Right hindlimb (tissue), 1 donor: Measurements from ENCODE around the gene BMX.

Source experiments
- DNase-seq: peaks from one replicate; pipeline ENCODE4 v3.0.0-alpha.2; 2018

Gene BMX

GRCh38 chrX:15500497-15500966 is at the start of gene BMX:
Gene BMX (plus strand): TSS chrX:15500807. CDS start chrX:15508354, 7,547 bp downstream.
- DNase-seq: peak; percentile 43

GRCh38 chrX:15451913-15452312 is 48.7 kb upstream of the BMX start:
- DNase-seq: no peak

DNA sequence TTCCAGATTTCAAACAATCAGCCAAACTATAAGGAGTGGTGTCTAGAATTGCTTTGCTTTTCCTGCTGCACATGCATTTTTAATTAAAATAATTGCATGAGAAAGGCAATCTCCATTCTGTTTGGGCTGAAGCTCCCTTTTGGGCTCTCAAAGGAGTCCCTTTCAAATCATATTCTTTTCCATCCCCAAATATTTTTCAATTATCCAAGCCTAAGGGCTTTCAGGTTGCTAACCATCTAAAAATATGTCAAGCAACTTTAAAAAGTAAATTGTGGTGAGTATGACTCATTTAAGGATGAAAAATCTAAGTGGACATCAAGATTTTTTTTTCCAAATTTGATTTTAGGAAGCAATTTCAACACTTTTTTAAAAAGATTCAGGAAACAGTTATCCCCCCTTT is 35.9 kb upstream of the BMX start:
- DNase-seq: no peak

DNA sequence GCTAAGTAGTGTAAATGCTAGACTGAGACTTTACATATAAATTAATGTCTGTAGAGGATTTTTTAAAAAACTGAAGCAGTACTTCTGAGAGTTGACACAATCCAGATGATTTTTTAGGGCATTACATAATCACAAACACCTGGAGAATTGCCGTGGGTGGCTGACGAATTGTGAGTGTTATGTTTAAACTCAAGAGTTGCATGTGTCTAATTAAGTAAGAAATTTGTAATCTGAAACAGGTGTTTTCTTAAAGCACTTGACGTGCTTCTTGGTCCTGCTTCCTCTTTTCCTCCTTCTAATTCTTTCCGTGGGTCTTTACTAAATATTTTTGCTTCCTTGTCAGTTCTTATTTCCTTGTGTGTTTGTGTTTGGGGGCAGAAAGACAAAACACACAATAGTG is 35.3 kb upstream of the BMX start:
- DNase-seq: no peak

- DNase-seq: no peak
Measured at GRCh38 chrX:15465896-15466651, 34.5 kb upstream of the BMX start.

GRCh38 chrX:15468036-15468435 is 32.6 kb upstream of the BMX start:
- DNase-seq: peak; percentile 24

- DNase-seq: no peak
Measured at GRCh38 chrX:15469613-15470012, 31.0 kb upstream of the BMX start.

DNA sequence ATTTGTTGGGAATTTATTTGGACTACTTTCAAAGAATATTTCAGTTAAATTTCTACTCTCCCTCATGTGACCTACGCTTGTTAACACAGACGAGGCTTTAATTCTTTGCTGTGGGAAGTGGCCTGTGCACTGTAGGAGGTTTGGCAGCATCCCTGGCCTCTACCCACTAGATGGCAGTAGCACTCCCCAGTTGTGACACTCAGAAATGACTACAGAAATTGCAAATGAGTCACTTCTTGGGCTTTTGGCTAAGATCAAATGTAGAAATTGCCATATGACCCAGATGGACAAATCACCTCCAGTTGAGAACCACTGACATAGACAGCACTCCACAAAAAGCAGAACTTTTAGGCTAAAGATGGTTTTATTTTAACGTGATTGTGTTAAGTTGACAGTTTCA is 29.6 kb upstream of the BMX start:
- DNase-seq: peak; percentile 45

- DNase-seq: no peak
Measured at GRCh38 chrX:15472531-15472930, 28.1 kb upstream of the BMX start.

DNA sequence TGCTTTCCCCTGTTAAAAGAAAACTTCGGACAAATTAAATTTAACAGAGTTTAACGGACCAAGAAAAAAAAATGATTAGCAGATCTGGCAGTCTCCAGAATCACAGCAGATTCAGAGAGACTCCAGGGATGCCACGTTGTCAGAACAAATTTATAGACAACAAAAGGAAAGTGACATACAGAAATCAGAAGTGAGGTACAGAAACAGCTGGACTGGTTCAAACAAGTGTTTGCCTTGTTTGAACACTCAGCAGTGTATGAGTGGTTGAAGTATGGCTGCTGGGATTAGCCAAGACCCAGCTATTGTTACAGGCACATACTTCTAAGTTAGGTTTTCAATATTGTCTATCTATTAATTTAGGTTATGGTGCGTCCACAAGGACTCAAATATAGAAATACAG is 26.6 kb upstream of the BMX start:
- no peak for DNase-seq

GRCh38 chrX:15475021-15475420 is 25.6 kb upstream of the BMX start:
- DNase-seq: no peak

GRCh38 chrX:15475486-15475885 is 25.1 kb upstream of the BMX start:
- DNase-seq: no peak

DNA sequence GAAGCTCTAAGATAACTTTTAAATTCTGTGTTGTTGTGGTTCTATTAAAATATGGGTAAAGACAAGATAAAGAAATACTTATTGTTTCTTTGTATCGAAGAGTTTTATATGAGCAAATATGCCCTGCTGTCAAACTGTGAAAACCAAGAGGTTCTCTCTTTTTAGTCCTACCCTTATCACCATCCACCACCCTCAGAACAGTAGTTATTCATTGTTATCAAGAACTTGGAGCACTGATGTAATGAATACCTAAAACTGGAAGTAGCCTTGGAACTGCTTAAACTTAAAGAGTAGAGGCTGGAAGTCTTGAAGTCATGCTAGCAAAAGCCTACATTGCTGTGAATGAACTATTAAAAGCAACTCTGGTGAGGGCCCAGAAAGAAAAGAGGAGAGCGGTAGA is 16.7 kb upstream of the BMX start:
- DNase-seq: no peak

DNA sequence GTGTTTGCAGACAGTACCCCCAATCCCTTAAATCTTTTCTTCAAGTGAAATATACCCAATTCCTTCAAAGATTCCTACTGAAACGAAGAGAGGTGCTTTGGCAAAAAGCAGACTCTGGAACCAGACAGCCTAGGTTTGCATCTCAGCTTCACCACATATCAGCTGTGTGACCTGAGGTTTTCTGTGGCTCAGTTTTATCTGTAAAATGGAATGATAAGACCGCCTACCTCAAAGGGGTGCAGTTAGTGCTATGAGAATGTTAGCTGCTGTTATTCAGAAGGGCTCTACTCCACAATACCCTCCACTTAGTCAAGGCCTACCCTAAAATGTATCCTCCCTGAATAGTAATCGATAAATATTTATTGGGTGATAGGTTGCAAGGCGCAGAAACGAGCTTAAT is 8.1 kb upstream of the BMX start:
- DNase-seq: no peak

DNA sequence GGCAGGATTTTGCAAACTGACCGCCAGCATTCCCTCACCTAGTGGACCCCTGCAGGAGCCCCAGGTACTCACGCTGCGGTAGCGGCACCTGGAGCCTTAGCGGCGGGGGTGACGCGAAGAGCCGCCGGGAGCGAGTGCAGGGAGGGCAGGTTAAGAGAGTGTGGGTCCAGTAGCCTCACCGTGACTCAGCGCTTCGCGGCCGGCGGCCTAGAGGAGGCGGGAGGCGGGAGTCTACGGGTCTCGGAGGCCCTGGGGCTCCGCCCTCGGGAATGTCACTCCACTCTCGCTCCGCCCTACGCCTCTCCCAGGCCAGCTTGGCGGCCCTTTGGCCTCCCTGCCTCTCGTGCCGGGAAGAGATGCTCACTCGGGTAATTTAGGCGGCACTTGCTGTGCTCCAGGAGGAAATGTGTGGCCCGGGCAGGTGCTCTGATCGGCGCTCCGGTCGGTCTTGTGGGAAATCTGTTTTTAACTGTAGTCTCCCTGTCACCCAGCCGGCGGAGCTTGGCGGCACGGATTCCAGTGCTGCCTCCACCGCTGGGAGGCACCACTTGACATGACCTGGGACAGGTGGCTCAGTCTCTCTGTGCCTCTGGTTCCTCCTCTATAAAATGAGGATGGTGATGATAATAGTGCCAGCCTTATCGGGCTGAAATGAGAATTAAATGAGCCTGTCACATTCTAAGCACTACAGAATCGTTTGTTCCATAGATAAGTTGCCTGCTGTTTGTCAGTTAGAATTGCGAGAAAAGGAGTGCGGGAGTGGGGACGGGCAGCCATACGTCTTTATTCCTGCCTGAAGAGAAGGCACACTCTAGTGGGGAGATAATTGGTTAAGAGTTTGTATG is 7.3 kb upstream of the BMX start, which contains the start of gene PIR:
PIR (minus strand) TSS at position 216 of the 845 bp plus-strand sequence. CDS start 2,076 bp downstream, outside the sequence.
- peak; percentile 82 for DNase-seq

- DNase-seq: no peak
Measured at GRCh38 chrX:15495801-15496200, 4.8 kb upstream of the BMX start.

DNA sequence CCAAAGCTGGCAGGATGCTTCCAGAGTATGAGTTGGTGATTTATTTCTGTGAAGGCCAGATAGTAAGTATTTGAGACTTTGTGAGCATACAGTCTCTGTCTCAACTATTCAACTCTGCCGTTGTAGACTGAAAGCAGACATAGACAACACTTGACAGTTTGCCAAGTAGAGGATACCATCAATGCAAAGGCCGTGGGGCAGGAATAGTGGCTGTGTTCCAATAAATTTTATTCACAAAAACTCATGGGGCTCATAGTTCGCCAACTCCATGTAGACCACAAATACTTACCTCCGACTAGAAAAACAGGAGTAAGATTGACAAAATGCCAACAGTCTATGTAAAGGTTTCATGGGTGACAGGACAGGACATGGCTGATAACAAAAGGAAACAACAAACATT is 3.8 kb upstream of the BMX start:
- no peak for DNase-seq

DNA sequence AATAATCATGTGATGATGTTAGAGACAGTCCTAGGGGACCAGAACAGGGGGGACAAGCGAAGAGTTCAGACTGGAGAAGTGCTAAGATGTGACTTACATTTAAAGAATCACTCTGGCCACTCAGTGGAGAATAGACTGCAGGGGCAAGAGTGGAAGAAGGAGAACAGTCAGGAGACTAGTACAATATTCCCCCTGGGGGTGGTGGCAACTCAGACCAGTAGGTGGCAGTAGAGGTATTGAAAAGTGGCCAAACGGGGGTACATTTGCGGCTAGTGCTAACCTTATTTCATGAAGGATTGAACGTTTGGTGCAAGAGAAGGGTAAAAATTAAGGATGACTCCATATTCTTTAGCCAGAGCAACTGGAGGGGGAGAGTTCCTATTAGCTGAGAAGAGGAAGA is 2.7 kb upstream of the BMX start:
- DNase-seq: no peak

- no peak for DNase-seq
Measured at GRCh38 chrX:15498741-15499140, 1.9 kb upstream of the BMX start.

- DNase-seq: no peak
Measured at GRCh38 chrX:15499976-15500375, 631 bp upstream of the BMX start.

- DNase-seq: no peak
Measured at GRCh38 chrX:15501506-15501905, 899 bp downstream of the BMX start.

GRCh38 chrX:15504661-15505060 is 4.1 kb downstream of the BMX start:
- DNase-seq: no peak

GRCh38 chrX:15505101-15505500 is 4.5 kb downstream of the BMX start:
- no peak for DNase-seq

DNA sequence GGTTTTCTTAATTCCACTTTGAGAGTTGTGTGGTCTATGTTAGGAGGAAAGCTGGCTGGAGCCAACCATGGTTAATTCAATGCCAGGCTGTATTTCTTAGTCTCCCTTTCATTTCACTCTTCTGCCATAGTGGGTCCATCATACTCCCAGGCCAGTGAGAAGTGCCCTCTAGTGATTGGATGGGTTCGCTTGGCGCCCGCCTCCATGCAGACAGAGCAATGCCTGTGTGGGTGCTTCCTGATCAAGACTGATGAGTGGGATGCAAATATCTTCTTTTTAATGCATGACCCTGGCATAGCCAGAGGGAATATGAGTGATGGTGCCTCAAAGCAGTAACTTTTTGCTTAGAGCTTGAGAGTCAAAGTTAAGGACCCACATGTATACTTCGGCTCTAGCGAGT is 6.4 kb downstream of the BMX start:
- DNase-seq: no peak
